IMR-90 (cell line): ENCODE data around the gene IFI30. TPM values are rescaled to one million over a fixed set of nuclear protein-coding genes. Genes with fewer than 3 reads are reported as not detected.

ENCODE experiments used
- ATAC-seq: fragments of 200-7000 bp; cut with Tn5 transposase; 2 replicates; pipeline ENCODE4 v1.9.1; 2020; ENCODE audit warnings: low read depth, mild to moderate bottlenecking, moderate library complexity
- BruUV-seq: library from RNA; stranded (reverse); fragments of 400-500 nt; replicated peaks from 2 replicates; lab custom pipeline; 2021; lab: Mats Ljungman, UMichigan
- CTCF ChIA-PET: fragments of 300-600 bp; formaldehyde crosslinking; extraction: SDS; loops from one replicate; lab custom pipeline; 2021; ENCODE audit warnings: antibody characterized with exemption; lab: Yijun Ruan, JAX
- POLR2A ChIA-PET: fragments of 300-600 bp; sonication (Branson Sonifier 250); formaldehyde crosslinking; loops from one replicate; lab custom pipeline; 2022; ENCODE audit warnings: antibody characterized with exemption; ENCODE audit not compliant: unreplicated experiment; lab: Charles Lee
- DNase-seq: peaks from one replicate; pipeline ENCODE4 v3.0.0; 2013
- H2AFZ ChIP-seq: replicated peaks from 2 replicates; pipeline ENCODE3; 2013; ENCODE audit warnings: low read length, mild to moderate bottlenecking; ENCODE audit not compliant: poor library complexity
- H2AK5ac ChIP-seq: 2 replicates; pipeline ENCODE4 v1.6.1; 2013; ENCODE audit warnings: low read depth, low read length, inconsistent platforms
- H2AK9ac ChIP-seq: replicated peaks from 2 replicates; pipeline ENCODE3; 2013; ENCODE audit warnings: mild to moderate bottlenecking, low read depth, low read length, moderate library complexity; ENCODE audit not compliant: poor library complexity
- H2BK120ac ChIP-seq: 2 replicates; pipeline ENCODE4 v1.6.1; 2013; ENCODE audit warnings: low read depth, low read length, inconsistent platforms
- H2BK15ac ChIP-seq: 3 replicates; pipeline ENCODE4 v1.6.1; 2013; ENCODE audit warnings: low read depth, low read length, inconsistent platforms
- H2BK20ac ChIP-seq: 2 replicates; pipeline ENCODE4 v1.6.1; 2013; ENCODE audit warnings: low read depth, mild to moderate bottlenecking, inconsistent platforms, low read length, moderate library complexity
- H2BK5ac ChIP-seq: 2 replicates; pipeline ENCODE4 v1.6.1; 2013; ENCODE audit warnings: mild to moderate bottlenecking, low read depth, low read length, inconsistent platforms; ENCODE audit not compliant: poor library complexity, severe bottlenecking
- H3K14ac ChIP-seq: replicated peaks from 2 replicates; pipeline ENCODE4 v1.6.1; 2013; ENCODE audit warnings: low read depth, low read length, inconsistent platforms
- H3K18ac ChIP-seq: 2 replicates; pipeline ENCODE4 v1.6.1; 2013; ENCODE audit warnings: low read depth, low read length, control low read depth
- H3K23ac ChIP-seq: 2 replicates; pipeline ENCODE4 v1.6.1; 2013; ENCODE audit warnings: low read depth, low read length, inconsistent platforms
- H3K27ac ChIP-seq: 2 replicates; pipeline ENCODE4 v1.5.1; 2013; ENCODE audit warnings: mild to moderate bottlenecking, control low read depth, low read length; ENCODE audit not compliant: insufficient read depth
- H3K27me3 ChIP-seq: 2 replicates; pipeline ENCODE4 v1.6.1; 2013; ENCODE audit warnings: low read length; ENCODE audit not compliant: control insufficient read depth, insufficient read depth
- H3K36me3 ChIP-seq: 2 replicates; pipeline ENCODE4 v1.6.1; 2013; ENCODE audit warnings: low read length, mixed read lengths; ENCODE audit not compliant: control insufficient read depth, insufficient read depth
- H3K4ac ChIP-seq: 2 replicates; pipeline ENCODE4 v1.6.1; 2013; ENCODE audit warnings: low read depth, low read length, inconsistent platforms
- H3K4me1 ChIP-seq: 2 replicates; pipeline ENCODE4 v1.6.1; 2013; ENCODE audit warnings: low read length, mixed read lengths; ENCODE audit not compliant: control insufficient read depth, insufficient read depth
- H3K4me2 ChIP-seq: 2 replicates; pipeline ENCODE4 v1.6.1; 2013; ENCODE audit warnings: low read depth, mild to moderate bottlenecking, control low read depth, low read length, moderate library complexity
- H3K4me3 ChIP-seq: 2 replicates; pipeline ENCODE4 v1.5.1; 2013; ENCODE audit warnings: low read depth, mild to moderate bottlenecking, control low read depth, low read length, moderate library complexity; ENCODE audit not compliant: insufficient read depth
- H3K56ac ChIP-seq: 2 replicates; pipeline ENCODE4 v1.6.1; 2013; ENCODE audit warnings: low read length, inconsistent platforms; ENCODE audit not compliant: insufficient read depth; ENCODE audit errors: extremely low read depth
- H3K79me1 ChIP-seq, 2 experiments: 2 replicates each; pipeline ENCODE4 v1.6.1; 2013; ENCODE audit warnings: low read length in 2 of 2, inconsistent platforms in 1 of 2, low read depth in 1 of 2
- H3K9ac ChIP-seq: 2 replicates; pipeline ENCODE4 v1.6.1; 2013; ENCODE audit warnings: low read depth, low read length, control low read depth
- H3K9me1 ChIP-seq: 2 replicates; pipeline ENCODE4 v1.6.1; 2013; ENCODE audit warnings: low read length, inconsistent platforms; ENCODE audit not compliant: insufficient read depth
- H3K9me3 ChIP-seq: 2 replicates; pipeline ENCODE4 v1.6.1; 2013; ENCODE audit warnings: low read length; ENCODE audit not compliant: control insufficient read depth, insufficient read depth
- H4K20me1 ChIP-seq: 2 replicates; pipeline ENCODE4 v1.6.1; 2013; ENCODE audit warnings: low read length, inconsistent platforms; ENCODE audit not compliant: insufficient read depth
- H4K5ac ChIP-seq: 2 replicates; pipeline ENCODE4 v1.6.1; 2013; ENCODE audit warnings: mild to moderate bottlenecking, low read depth, low read length, control low read depth
- H4K8ac ChIP-seq, 2 experiments: 2 replicates each; pipeline ENCODE4 v1.6.1; 2013; ENCODE audit warnings: low read depth in 2 of 2, low read length in 2 of 2, control low read depth in 1 of 2, inconsistent platforms in 1 of 2
- H4K91ac ChIP-seq: 2 replicates; pipeline ENCODE4 v1.6.1; 2013; ENCODE audit warnings: low read depth, low read length, inconsistent platforms; ENCODE audit not compliant: insufficient read depth
- BHLHE40 ChIP-seq: fragments of 150-350 bp; IDR thresholded peaks from 2 replicates; pipeline ENCODE4 v1.6.1; 2016; ENCODE audit warnings: mild to moderate bottlenecking, low read depth, low read length
- CEBPB ChIP-seq: IDR thresholded peaks from 2 replicates; pipeline ENCODE4 v1.6.1; 2012; ENCODE audit warnings: low read depth, low read length, improper control_type of control experiment
- CHD1 ChIP-seq: IDR thresholded peaks from 2 replicates; pipeline ENCODE4 v1.6.1; 2012; ENCODE audit warnings: low read depth, low read length, improper control_type of control experiment
- FOS ChIP-seq: fragments of 150-350 bp; IDR thresholded peaks from 2 replicates; pipeline ENCODE4 v1.6.1; 2016; ENCODE audit warnings: low read depth, low read length
- MAZ ChIP-seq: IDR thresholded peaks from 2 replicates; pipeline ENCODE4 v1.6.1; 2012; ENCODE audit warnings: low read depth, mild to moderate bottlenecking, low read length, improper control_type of control experiment, moderate library complexity, borderline replicate concordance
- MXI1 ChIP-seq: IDR thresholded peaks from 2 replicates; pipeline ENCODE4 v1.6.1; 2012; ENCODE audit warnings: low read depth, mild to moderate bottlenecking, low read length, moderate library complexity, borderline replicate concordance
- NFE2L2 ChIP-seq: fragments of 150-350 bp; IDR thresholded peaks from 2 replicates; pipeline ENCODE4 v1.6.1; 2016; ENCODE audit warnings: low read depth, mild to moderate bottlenecking, low read length
- POLR2A ChIP-seq: IDR thresholded peaks from 2 replicates; pipeline ENCODE4 v1.6.1; 2012; ENCODE audit warnings: mild to moderate bottlenecking, low read depth, low read length
- RAD21 ChIP-seq: IDR thresholded peaks from 2 replicates; pipeline ENCODE4 v1.6.1; 2012; ENCODE audit warnings: low read length, improper control_type of control experiment
- RCOR1 ChIP-seq: IDR thresholded peaks from 2 replicates; pipeline ENCODE4 v1.6.1; 2012; ENCODE audit warnings: mild to moderate bottlenecking, low read length, improper control_type of control experiment; ENCODE audit not compliant: insufficient replicate concordance
- RFX5 ChIP-seq: IDR thresholded peaks from 2 replicates; pipeline ENCODE4 v1.8.0; 2012; ENCODE audit warnings: low read depth, mild to moderate bottlenecking, low read length, moderate library complexity
- SMC3 ChIP-seq: fragments of 150-350 bp; IDR thresholded peaks from 2 replicates; pipeline ENCODE4 v1.6.1; 2016; ENCODE audit warnings: low read depth, mild to moderate bottlenecking, antibody characterized with exemption, low read length, moderate library complexity
- USF2 ChIP-seq: fragments of 150-350 bp; IDR thresholded peaks from 2 replicates; pipeline ENCODE4 v1.6.1; 2017; ENCODE audit warnings: mild to moderate bottlenecking, antibody characterized with exemption, low read length, low read depth
- WGBS, 2 experiments: methylation state at CpG; one replicate each; pipeline versions ENCODE4 v1.1.5 to v1.1.7; 2013; ENCODE audit warnings: missing lambda C conversion rate in 2 of 2; ENCODE audit not compliant: insufficient read length in 1 of 2; ENCODE audit errors: extremely low coverage in 2 of 2; 5-methylcytosine and 5-hydroxymethylcytosine counted together
- dilution Hi-C: fragments of 300-500 bp; cut with HindIII; formaldehyde crosslinking; loops from one replicate; pipeline ENCODE4 v1.14.3; 2018; ENCODE audit warnings: low sequenced_read_pairs; ENCODE audit not compliant: unreplicated experiment
- in situ Hi-C: fragments of 300-500 bp; cut with MboI; formaldehyde crosslinking; loops from 3 replicates; pipeline ENCODE4 v1.14.3; 2019; ENCODE audit warnings: low sequenced_read_pairs, inconsistent platforms, mixed read lengths
- intact Hi-C: fragments of 100-400 bp; cut with micrococcal nuclease; formaldehyde crosslinking; loops from 2 replicates; pipeline ENCODE4 v1.10.0; 2022
- polyA plus RNA-seq, 3 experiments: library from polyadenylated mRNA; depleted of rRNA; stranded (reverse); fragments of >200 nt; gene quantifications; 2 replicates each; pipeline ENCODE4 v1.2.3, GENCODE V29; 2012; ENCODE audit warnings: low replicate concordance in 1 of 3
- total RNA-seq: library from RNA; depleted of rRNA; stranded (reverse); fragments of >200 nt; gene quantifications from 2 replicates; pipeline ENCODE4 v1.2.3, GENCODE V29; 2012
- TF ChIP-seq, protein P1 (sequence below): fragments of 150-350 bp; IDR thresholded peaks from 2 replicates; pipeline ENCODE4 v1.6.1; 2016; ENCODE audit warnings: low read depth, mild to moderate bottlenecking, low read length, moderate library complexity, borderline replicate concordance
- TF ChIP-seq, protein P2 (sequence below): conservative IDR thresholded peaks from 2 replicates; pipeline ENCODE4 v1.5.1; 2012; ENCODE audit warnings: mild to moderate bottlenecking, low read depth, low read length, improper control_type of control experiment

The IFI30 gene
- total and polyA plus RNA-seq, 2 of the 4 experiments (the other 2 are of a cell fraction) = 2.3 TPM

DNA sequence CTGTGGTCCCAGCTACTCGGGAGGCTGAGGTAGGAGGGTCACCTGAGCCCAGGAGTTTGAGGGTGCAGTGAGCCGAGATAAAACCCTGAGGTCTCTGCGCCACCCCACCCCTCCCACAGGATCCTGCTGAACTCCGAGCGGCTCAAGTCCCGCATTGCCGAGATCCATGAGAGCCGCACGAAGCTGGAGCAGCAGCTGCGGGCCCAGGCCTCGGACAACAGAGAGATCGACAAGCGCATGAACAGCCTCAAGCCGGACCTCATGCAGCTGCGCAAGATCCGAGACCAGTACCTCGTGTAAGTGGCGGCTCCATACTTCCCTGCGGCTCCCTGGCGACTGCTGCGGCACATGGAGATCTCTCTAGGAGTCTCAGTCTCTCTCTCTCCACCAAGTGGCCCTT, 6.6 kb upstream of the IFI30 start:
- no peak overlapping the region for H2AFZ ChIP-seq
- no peak overlapping the region for H3K4me3 ChIP-seq
- no peak overlapping the region for H3K23ac ChIP-seq
- no peak overlapping the region for H3K9ac ChIP-seq
- H3K79me1 ChIP-seq = peaks cover 0 to 2% of the 10 kb centered on the region in 2 experiments; a peak in 1 of 4 replicates
- H3K27me3 ChIP-seq = no peaks in the 10 kb centered on the region
- POLR2A ChIA-PET = no interaction called here
- dilution Hi-C loops (no loop called here), intact Hi-C loops (no loop called here), in situ Hi-C loops (no loop called here)
- H3K18ac ChIP-seq = no peak overlapping the region
- H4K20me1 ChIP-seq = no peaks in the 10 kb centered on the region
- no peak overlapping the region for H4K5ac ChIP-seq
- no TSS peak for BruUV-seq
- no peak overlapping the region for H3K4ac ChIP-seq
- 94% methylated on average over 12 of the region's 21 CpGs; no CpG with 5 or more reads in 1 of the 2 experiments for WGBS, 2 experiments
- no peaks in the 10 kb centered on the region for H3K4me1 ChIP-seq
- no peak overlapping the region for H3K56ac ChIP-seq
- no peak overlapping the region for H2BK120ac ChIP-seq
- H2BK5ac ChIP-seq = no peak overlapping the region
- H2AK9ac ChIP-seq = no peak overlapping the region
- H3K9me1 ChIP-seq = no peaks in the 10 kb centered on the region
- no peak overlapping the region for H4K8ac ChIP-seq
- no peak overlapping the region for H4K91ac ChIP-seq
- CTCF ChIA-PET = no interaction called here
- H3K36me3 ChIP-seq = peaks cover 45% of the 10 kb centered on the region
- no peak for DNase-seq
- no peak overlapping the region for H3K27ac ChIP-seq
- H2BK20ac ChIP-seq = no peak overlapping the region
- no peak overlapping the region for H2AK5ac ChIP-seq
- no peak for ATAC-seq
- TF ChIP-seq NFE2L2 (no peak), MXI1 (no peak), SMC3 (no peak), BHLHE40 (no peak), RAD21 (no peak), USF2 (no peak), RCOR1 (no peak), POLR2A (no peak), CHD1 (no peak), MAZ (no peak), CEBPB (no peak), RFX5 (no peak), FOS (no peak)
- TF ChIP-seq, protein P1, sequence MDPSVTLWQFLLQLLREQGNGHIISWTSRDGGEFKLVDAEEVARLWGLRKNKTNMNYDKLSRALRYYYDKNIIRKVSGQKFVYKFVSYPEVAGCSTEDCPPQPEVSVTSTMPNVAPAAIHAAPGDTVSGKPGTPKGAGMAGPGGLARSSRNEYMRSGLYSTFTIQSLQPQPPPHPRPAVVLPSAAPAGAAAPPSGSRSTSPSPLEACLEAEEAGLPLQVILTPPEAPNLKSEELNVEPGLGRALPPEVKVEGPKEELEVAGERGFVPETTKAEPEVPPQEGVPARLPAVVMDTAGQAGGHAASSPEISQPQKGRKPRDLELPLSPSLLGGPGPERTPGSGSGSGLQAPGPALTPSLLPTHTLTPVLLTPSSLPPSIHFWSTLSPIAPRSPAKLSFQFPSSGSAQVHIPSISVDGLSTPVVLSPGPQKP = no peak
- TF ChIP-seq, protein P2, sequence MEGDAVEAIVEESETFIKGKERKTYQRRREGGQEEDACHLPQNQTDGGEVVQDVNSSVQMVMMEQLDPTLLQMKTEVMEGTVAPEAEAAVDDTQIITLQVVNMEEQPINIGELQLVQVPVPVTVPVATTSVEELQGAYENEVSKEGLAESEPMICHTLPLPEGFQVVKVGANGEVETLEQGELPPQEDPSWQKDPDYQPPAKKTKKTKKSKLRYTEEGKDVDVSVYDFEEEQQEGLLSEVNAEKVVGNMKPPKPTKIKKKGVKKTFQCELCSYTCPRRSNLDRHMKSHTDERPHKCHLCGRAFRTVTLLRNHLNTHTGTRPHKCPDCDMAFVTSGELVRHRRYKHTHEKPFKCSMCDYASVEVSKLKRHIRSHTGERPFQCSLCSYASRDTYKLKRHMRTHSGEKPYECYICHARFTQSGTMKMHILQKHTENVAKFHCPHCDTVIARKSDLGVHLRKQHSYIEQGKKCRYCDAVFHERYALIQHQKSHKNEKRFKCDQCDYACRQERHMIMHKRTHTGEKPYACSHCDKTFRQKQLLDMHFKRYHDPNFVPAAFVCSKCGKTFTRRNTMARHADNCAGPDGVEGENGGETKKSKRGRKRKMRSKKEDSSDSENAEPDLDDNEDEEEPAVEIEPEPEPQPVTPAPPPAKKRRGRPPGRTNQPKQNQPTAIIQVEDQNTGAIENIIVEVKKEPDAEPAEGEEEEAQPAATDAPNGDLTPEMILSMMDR = no peak
- no peak overlapping the region for H3K14ac ChIP-seq
- H3K9me3 ChIP-seq = no peaks in the 10 kb centered on the region
- H3K4me2 ChIP-seq = no peak overlapping the region
- H2BK15ac ChIP-seq = no peak overlapping the region
